SK-N-SH (cell line): ENCODE results near the gene DNAL4. TPM values are rescaled to one million over a fixed set of nuclear protein-coding genes. Genes with fewer than 3 reads are reported as not detected.

Source experiments
- CTCF ChIA-PET: fragments of 300-600, 350-600 bp; formaldehyde crosslinking; extraction: SDS; loops from one replicate; lab custom pipeline; 2021; lab: Yijun Ruan, JAX
- POLR2A ChIA-PET: fragments of 350-600 bp; sonication (Branson Sonifier 250); formaldehyde crosslinking; extraction: SDS; loops from one replicate; lab custom pipeline; 2020; ENCODE audit warnings: antibody characterized with exemption, inconsistent platforms; lab: Yijun Ruan, JAX
- DNase-seq: peaks from one replicate; pipeline ENCODE4 v3.0.0; 2012
- H2AFZ ChIP-seq: fragments of 200-600 bp; sonication (generic); 2 replicates; pipeline ENCODE4 v1.8.1; 2016; ENCODE audit warnings: antibody characterized with exemption, mild to moderate bottlenecking, low read depth
- H3F3A ChIP-seq: fragments of 200-600 bp; sonication (generic); replicated peaks from 2 replicates; pipeline ENCODE3; 2016; ENCODE audit warnings: antibody characterized with exemption, mild to moderate bottlenecking; ENCODE audit not compliant: insufficient read depth
- H3K27ac ChIP-seq, 2 experiments: fragments of 200-500 bp in 1 of 2; fragments of 200-600 bp in 1 of 2; sonication (Bioruptor generic) in 1 of 2; sonication (generic), shearing (Covaris generic) in 1 of 2; 2 replicates each; pipeline versions ENCODE4 v1.5.1 to v1.6.1; 2014 to 2016; ENCODE audit warnings: low read depth in 2 of 2, inconsistent platforms in 1 of 2, low read length in 1 of 2, mild to moderate bottlenecking in 1 of 2, mixed read lengths in 1 of 2
- H3K27me3 ChIP-seq: fragments of 200-600 bp; sonication (generic), shearing (Covaris generic); 2 replicates; pipeline ENCODE4 v1.6.1; 2016; ENCODE audit warnings: mixed run types; ENCODE audit not compliant: insufficient read depth
- H3K36me3 ChIP-seq, 2 experiments: fragments of 200-500 bp in 1 of 2; fragments of 200-600 bp in 1 of 2; sonication (Bioruptor generic) in 1 of 2; sonication (generic) in 1 of 2; replicated peaks in 1 of 2; 2 replicates each; pipeline versions ENCODE3 to v1.5.1; 2014 to 2016; ENCODE audit warnings: low read length in 1 of 2, mild to moderate bottlenecking in 1 of 2; ENCODE audit not compliant: insufficient read depth in 2 of 2, control insufficient read depth in 1 of 2
- H3K4me1 ChIP-seq, 2 experiments: fragments of 200-500 bp in 1 of 2; fragments of 200-600 bp in 1 of 2; sonication (Bioruptor generic) in 1 of 2; sonication (generic), shearing (Covaris generic) in 1 of 2; 2 replicates each; pipeline versions ENCODE4 v1.5.1 to v1.6.1; 2014 to 2016; ENCODE audit warnings: low read depth in 1 of 2, low read length in 1 of 2, mixed run types in 1 of 2; ENCODE audit not compliant: insufficient read depth in 2 of 2, control insufficient read depth in 1 of 2
- H3K4me2 ChIP-seq: fragments of 200-600 bp; sonication (generic), shearing (Covaris generic); 2 replicates; pipeline ENCODE4 v1.6.1; 2017; ENCODE audit warnings: mixed run types
- H3K4me3 ChIP-seq, 2 experiments: fragments of 200-500 bp in 1 of 2; fragments of 200-600 bp in 1 of 2; sonication (Bioruptor generic) in 1 of 2; sonication (generic), shearing (Covaris generic) in 1 of 2; 2 replicates each; pipeline versions ENCODE4 v1.5.1 to v1.8.1; 2014 to 2016; ENCODE audit warnings: low read depth in 2 of 2, inconsistent platforms in 1 of 2, low read length in 1 of 2, mild to moderate bottlenecking in 1 of 2, mixed read lengths in 1 of 2, moderate library complexity in 1 of 2
- H3K79me2 ChIP-seq: fragments of 200-600 bp; sonication (generic); 2 replicates; pipeline ENCODE4 v1.8.1; 2017; ENCODE audit warnings: mild to moderate bottlenecking; ENCODE audit not compliant: insufficient read depth
- H3K9ac ChIP-seq: fragments of 200-600 bp; sonication (generic); 2 replicates; pipeline ENCODE4 v1.6.1; 2017; ENCODE audit warnings: mixed run types
- H3K9me2 ChIP-seq: fragments of 200-600 bp; sonication (generic); 2 replicates; pipeline ENCODE4 v1.6.1; 2017; ENCODE audit warnings: mixed run types
- H3K9me3 ChIP-seq: fragments of 200-600 bp; sonication (generic); 2 replicates; pipeline ENCODE4 v1.6.1; 2017; ENCODE audit warnings: mixed run types, mild to moderate bottlenecking, moderate library complexity
- H4K20me1 ChIP-seq: fragments of 200-600 bp; sonication (generic); 2 replicates; pipeline ENCODE4 v1.6.1; 2017; ENCODE audit warnings: mild to moderate bottlenecking, mixed run types; ENCODE audit not compliant: insufficient read depth
- EP300 ChIP-seq, 2 experiments: IDR thresholded peaks; 2 replicates each; pipeline versions ENCODE4 v1.4.0 to v1.6.1; 2012; ENCODE audit warnings: borderline replicate concordance in 1 of 2, low read depth in 1 of 2, low read length in 1 of 2
- FOSL2 ChIP-seq: IDR thresholded peaks from 2 replicates; pipeline ENCODE4 v1.4.0; 2012; ENCODE audit warnings: low read depth, mild to moderate bottlenecking, moderate library complexity, borderline replicate concordance
- FOXM1 ChIP-seq: IDR thresholded peaks from 2 replicates; pipeline ENCODE4 v1.4.0; 2012; ENCODE audit warnings: low read depth, mild to moderate bottlenecking
- GABPA ChIP-seq: IDR thresholded peaks from 2 replicates; pipeline ENCODE4 v1.4.0; 2012; ENCODE audit warnings: low read depth, mild to moderate bottlenecking
- GATA2 ChIP-seq: sonication (generic); formaldehyde crosslinking; IDR thresholded peaks from 2 replicates; pipeline ENCODE4 v1.5.0; 2020; ENCODE audit warnings: mild to moderate bottlenecking, missing genetic modification reagents
- IRF3 ChIP-seq: fragments of 150-350 bp; IDR thresholded peaks from 2 replicates; pipeline ENCODE4 v1.6.1; 2016; ENCODE audit warnings: mild to moderate bottlenecking, low read depth, low read length
- MEF2A ChIP-seq: IDR thresholded peaks from 2 replicates; pipeline ENCODE4 v1.4.0; 2012; ENCODE audit warnings: low read depth, borderline replicate concordance
- NRF1 ChIP-seq: IDR thresholded peaks from 2 replicates; pipeline ENCODE4 v1.6.1; 2012; ENCODE audit warnings: low read depth, mild to moderate bottlenecking, low read length
- POLR2AphosphoS5 ChIP-seq: IDR thresholded peaks from 2 replicates; pipeline ENCODE4 v1.6.1; 2012; ENCODE audit warnings: low read depth, low read length
- RAD21 ChIP-seq: IDR thresholded peaks from 2 replicates; pipeline ENCODE4 v1.6.1; 2012; ENCODE audit warnings: mild to moderate bottlenecking, low read length
- RCOR1 ChIP-seq: fragments of 150-350 bp; IDR thresholded peaks from 2 replicates; pipeline ENCODE4 v1.6.1; 2017; ENCODE audit warnings: antibody characterized with exemption, low read length
- RFX5 ChIP-seq: IDR thresholded peaks from 2 replicates; pipeline ENCODE4 v1.6.1; 2012; ENCODE audit warnings: mild to moderate bottlenecking, improper control_type of control experiment, low read length
- RXRA ChIP-seq: IDR thresholded peaks from 2 replicates; pipeline ENCODE4 v1.4.0; 2012; ENCODE audit warnings: low read depth, mild to moderate bottlenecking, borderline replicate concordance
- SIN3A ChIP-seq: IDR thresholded peaks from 2 replicates; pipeline ENCODE4 v1.6.1; 2012; ENCODE audit warnings: low read depth, mild to moderate bottlenecking, low read length, moderate library complexity, borderline replicate concordance
- TAF1 ChIP-seq: IDR thresholded peaks from 2 replicates; pipeline ENCODE4 v1.6.1; 2012; ENCODE audit warnings: low read depth, mild to moderate bottlenecking, low read length, moderate library complexity, borderline replicate concordance
- TEAD4 ChIP-seq: IDR thresholded peaks from 2 replicates; pipeline ENCODE4 v1.4.0; 2012; ENCODE audit warnings: mild to moderate bottlenecking, borderline replicate concordance; ENCODE audit not compliant: insufficient read depth
- YY1 ChIP-seq: IDR thresholded peaks from 2 replicates; pipeline ENCODE4 v1.4.0; 2012; ENCODE audit warnings: low read depth, mild to moderate bottlenecking
- ZBTB33 ChIP-seq: IDR thresholded peaks from 2 replicates; pipeline ENCODE4 v1.4.0; 2012; ENCODE audit warnings: low read depth, borderline replicate concordance
- WGBS: methylation state at CpG from one replicate; pipeline ENCODE4 v1.1.6; 2017; ENCODE audit warnings: low lambda C conversion rate; 5-methylcytosine and 5-hydroxymethylcytosine counted together
- polyA plus RNA-seq, 3 experiments: library from polyadenylated mRNA; depleted of rRNA; stranded (reverse); fragments of >200 nt; gene quantifications; 2 replicates each; pipeline ENCODE4 v1.2.3, GENCODE V29; 2012
- TF ChIP-seq, protein P1 (sequence below): IDR thresholded peaks from 2 replicates; pipeline ENCODE4 v1.4.0; 2012; ENCODE audit warnings: low read depth, borderline replicate concordance
- TF ChIP-seq, protein P2 (sequence below): fragments of 150-350 bp; IDR thresholded peaks from 2 replicates; pipeline ENCODE4 v1.6.1; 2017; ENCODE audit warnings: antibody characterized with exemption, low read length, low read depth, borderline replicate concordance

DNAL4 gene
- polyA plus RNA-seq, 1 of the 3 experiments (the other 2 are of a cell fraction), result 15.1 TPM

- H3K9me3 ChIP-seq, result no peaks in the 10 kb centered on the region
- 80% methylated on average over 1 of the region's 13 CpGs for WGBS
- ChIA-PET CTCF (interaction anchor here (0.6 to 2.2 kb wide), 6 partner anchors 9 to 34 kb away, joined by 3 to 7 read pairs (median 4); no protein-coding TSS in a partner anchor), POLR2A (no interaction called here)
- no peaks in the 10 kb centered on the region for H4K20me1 ChIP-seq
- peaks cover 0 to 15% of the 10 kb centered on the region in 2 experiments for H3K36me3 ChIP-seq
- DNase-seq, result no peak
- H3K4me1 ChIP-seq, result no peaks in the 10 kb centered on the region; a peak in 1 of 4 replicates
- H3K9me2 ChIP-seq, result no peaks in the 10 kb centered on the region
- no peaks in the 10 kb centered on the region for H3K27me3 ChIP-seq
- no peaks in the 10 kb centered on the region for H3F3A ChIP-seq
- H3K4me3 ChIP-seq, result no peak overlapping the region
- no peak overlapping the region for H3K9ac ChIP-seq
- no peak overlapping the region for H3K4me2 ChIP-seq
- no peaks in the 10 kb centered on the region for H3K79me2 ChIP-seq
- TF ChIP-seq RXRA (no peak), POLR2AphosphoS5 (no peak), RFX5 (no peak), SIN3A (no peak), GABPA (no peak), MEF2A (no peak), TAF1 (no peak), GATA2 (CRISPR knock-in tag) (no peak), RCOR1 (no peak), YY1 (no peak), IRF3 (no peak), FOSL2 (no peak), ZBTB33 (no peak)
- H3K27ac ChIP-seq, result no peak overlapping the region
- H2AFZ ChIP-seq, result no peak overlapping the region
Measured at GRCh38 chr22:38734421-38735100, 59.4 kb downstream of the DNAL4 start.

DNA sequence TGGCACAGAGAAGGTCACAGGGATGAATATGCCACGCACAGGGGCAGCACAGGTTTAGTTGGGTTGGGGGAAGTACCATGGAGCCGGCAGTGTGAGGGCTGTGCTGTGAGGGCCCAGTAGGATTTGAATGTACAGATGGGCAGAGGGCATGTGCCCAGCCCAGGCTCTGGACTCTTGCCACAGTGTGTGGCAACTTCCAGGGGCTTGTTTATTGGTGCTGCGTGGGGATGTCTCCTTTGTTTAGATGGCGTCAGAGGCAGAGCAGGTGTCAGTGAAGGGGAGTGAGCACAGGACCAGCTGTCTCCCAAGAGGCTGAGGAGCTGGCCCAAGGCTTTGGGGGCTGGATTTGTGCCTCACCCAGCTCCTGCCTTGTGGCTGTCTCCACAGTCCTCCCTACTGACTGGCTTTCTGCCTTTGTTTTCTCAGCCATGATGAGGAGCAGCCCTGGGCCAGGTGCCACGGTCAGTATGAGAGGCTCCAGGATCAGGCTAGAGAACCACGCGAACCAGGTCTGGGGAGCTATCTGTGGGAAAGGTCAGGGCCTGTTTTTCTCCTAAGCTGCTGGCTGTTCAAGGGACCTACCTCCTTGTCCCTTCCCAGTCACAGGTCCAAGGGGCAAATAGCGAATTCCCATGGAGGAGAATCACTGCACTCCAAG lies 60.1 kb downstream of the DNAL4 start:
- CTCF ChIA-PET, result interaction anchor here (0.6 to 2.3 kb wide), 9 partner anchors 9 to 35 kb away, joined by 3 to 15 read pairs (median 3); no protein-coding TSS in a partner anchor
- no peak for TF ChIP-seq IRF3
- TF ChIP-seq, protein P1, sequence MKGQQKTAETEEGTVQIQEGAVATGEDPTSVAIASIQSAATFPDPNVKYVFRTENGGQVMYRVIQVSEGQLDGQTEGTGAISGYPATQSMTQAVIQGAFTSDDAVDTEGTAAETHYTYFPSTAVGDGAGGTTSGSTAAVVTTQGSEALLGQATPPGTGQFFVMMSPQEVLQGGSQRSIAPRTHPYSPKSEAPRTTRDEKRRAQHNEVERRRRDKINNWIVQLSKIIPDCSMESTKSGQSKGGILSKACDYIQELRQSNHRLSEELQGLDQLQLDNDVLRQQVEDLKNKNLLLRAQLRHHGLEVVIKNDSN, result no peak
- no peak for TF ChIP-seq FOXM1
- TF ChIP-seq GABPA, result no peak
- TF ChIP-seq TEAD4, result no peak
- TF ChIP-seq EP300 (IDR thresholded peaks at IDR 0.05; ENCODE audit: borderline replicate concordance in 1 of 2, low read depth in 1 of 2, low read length in 1 of 2), result no peak
- TF ChIP-seq TAF1, result no peak
- no peak for TF ChIP-seq RFX5
- no peak for TF ChIP-seq NRF1
- TF ChIP-seq RAD21, result no peak
- TF ChIP-seq, protein P2, sequence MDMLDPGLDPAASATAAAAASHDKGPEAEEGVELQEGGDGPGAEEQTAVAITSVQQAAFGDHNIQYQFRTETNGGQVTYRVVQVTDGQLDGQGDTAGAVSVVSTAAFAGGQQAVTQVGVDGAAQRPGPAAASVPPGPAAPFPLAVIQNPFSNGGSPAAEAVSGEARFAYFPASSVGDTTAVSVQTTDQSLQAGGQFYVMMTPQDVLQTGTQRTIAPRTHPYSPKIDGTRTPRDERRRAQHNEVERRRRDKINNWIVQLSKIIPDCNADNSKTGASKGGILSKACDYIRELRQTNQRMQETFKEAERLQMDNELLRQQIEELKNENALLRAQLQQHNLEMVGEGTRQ, result no peak
- TF ChIP-seq GATA2 (CRISPR knock-in tag), result no peak

More for the DNA sequence above, 60.1 kb downstream of the DNAL4 start:
- Histone ChIP-seq H3K27me3 (no peaks in the 10 kb centered on the region), H3K9me3 (no peaks in the 10 kb centered on the region), H3F3A (no peaks in the 10 kb centered on the region), H3K36me3 (peaks cover 0 to 15% of the 10 kb centered on the region in 2 experiments), H4K20me1 (no peaks in the 10 kb centered on the region), H3K4me3 (no peak overlapping the region), H3K9me2 (no peaks in the 10 kb centered on the region), H3K9ac (no peak overlapping the region), H3K79me2 (no peaks in the 10 kb centered on the region), H3K27ac (no peak overlapping the region; a peak in 1 of 4 replicates), H2AFZ (no peak overlapping the region), H3K4me1 (no peaks in the 10 kb centered on the region; a peak in 1 of 4 replicates), H3K4me2 (no peak overlapping the region)
- WGBS, result 94% methylated on average over 3 of the region's 8 CpGs
- POLR2A ChIA-PET, result no interaction called here
- DNase-seq, result no peak
